OCI-LY3 (cell line): ENCODE results near the gene TRIM71.

Experiments
- H2AFZ ChIP-seq: fragments of 200-600, 300-600 bp; shearing (Covaris generic); 2 replicates; pipeline ENCODE4 v1.6.0; 2014; ENCODE audit warnings: antibody characterized with exemption, low read depth, low read length
- H3K27ac ChIP-seq: fragments of 200-600, 300-600 bp; sonication (generic); 2 replicates; pipeline ENCODE4 v1.5.1; 2014; ENCODE audit warnings: mild to moderate bottlenecking, low read length, moderate library complexity, mixed read lengths
- H3K27me3 ChIP-seq: fragments of 200-600, 300-600 bp; sonication (generic); 2 replicates; pipeline ENCODE4 v1.6.1; 2014; ENCODE audit warnings: low read depth, low read length, mixed read lengths
- H3K36me3 ChIP-seq: fragments of 200-600, 300-600 bp; sonication (generic); replicated peaks from 2 replicates; pipeline ENCODE3; 2014; ENCODE audit warnings: low read depth, low read length, mixed read lengths
- H3K4me1 ChIP-seq: fragments of 300-600, 200-600 bp; sonication (generic); 2 replicates; pipeline ENCODE4 v1.6.1; 2014; ENCODE audit warnings: low read length, mixed read lengths
- H3K4me2 ChIP-seq: fragments of 200-600, 300-600 bp; sonication (generic); 2 replicates; pipeline ENCODE4 v1.6.1; 2014; ENCODE audit warnings: low read length, mixed read lengths
- H3K4me3 ChIP-seq: fragments of 300-600, 200-600 bp; sonication (generic); 2 replicates; pipeline ENCODE4 v1.5.1; 2014; ENCODE audit warnings: antibody characterized with exemption, mild to moderate bottlenecking, low read length, moderate library complexity
- H3K79me2 ChIP-seq: fragments of 300-600, 200-600 bp; shearing (Covaris generic); 2 replicates; pipeline ENCODE4 v1.6.1; 2014; ENCODE audit warnings: mild to moderate bottlenecking, low read length, mixed read lengths
- H3K9ac ChIP-seq: fragments of 300-600, 200-600 bp; shearing (Covaris generic); 2 replicates; pipeline ENCODE4 v1.6.0; 2014; ENCODE audit warnings: mild to moderate bottlenecking, low read length, moderate library complexity
- H3K9me3 ChIP-seq: fragments of 200-600, 300-600 bp; shearing (Covaris generic); 2 replicates; pipeline ENCODE4 v1.6.1; 2014; ENCODE audit warnings: low read length, mixed read lengths; ENCODE audit not compliant: insufficient read depth
- H4K20me1 ChIP-seq: fragments of 200-600, 300-600 bp; sonication (generic); 2 replicates; pipeline ENCODE4 v1.6.1; 2016; ENCODE audit warnings: low read length, mixed read lengths; ENCODE audit not compliant: insufficient read depth
- EZH2phosphoT487 ChIP-seq: fragments of 200-600 bp; shearing (Covaris generic); IDR thresholded peaks from 2 replicates; pipeline ENCODE4 v1.6.1; 2018; ENCODE audit warnings: antibody characterized with exemption, mixed run types, low read depth
- TF ChIP-seq, protein P1 (sequence below): fragments of 200-600, 300-600 bp; sonication (generic); IDR thresholded peaks from 2 replicates; pipeline ENCODE4 v1.5.1; 2014; ENCODE audit warnings: antibody characterized with exemption, low read length, low read depth

TRIM71 gene

DNA sequence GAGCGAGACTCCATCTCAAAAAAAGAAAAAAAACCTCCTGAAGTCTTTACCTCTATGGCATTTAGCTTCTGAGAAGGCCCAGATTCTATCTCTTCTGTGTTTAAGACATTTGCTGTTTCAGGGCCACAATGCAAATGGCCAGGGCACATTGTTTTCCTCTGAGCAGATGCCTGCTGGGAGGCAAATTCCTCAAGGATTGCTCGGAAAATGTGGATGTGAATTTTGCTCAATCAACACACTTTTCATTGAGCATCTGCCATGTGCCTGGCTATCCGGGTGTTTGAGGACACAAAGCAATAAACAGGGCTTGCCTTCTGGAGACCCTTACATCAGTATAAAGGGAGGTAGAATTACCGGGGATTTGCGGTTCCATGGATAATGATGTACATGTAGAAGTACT lies 20.0 kb downstream of the TRIM71 start:
- H3K9me3 ChIP-seq, result no peaks in the 10 kb centered on the region
- no peak overlapping the region for H3K4me3 ChIP-seq
- peaks cover 21% of the 10 kb centered on the region for H3K4me1 ChIP-seq
- no peaks in the 10 kb centered on the region for H3K36me3 ChIP-seq
- H3K79me2 ChIP-seq, result no peaks in the 10 kb centered on the region
- H3K27ac ChIP-seq, result no peak overlapping the region
- H3K9ac ChIP-seq, result no peak overlapping the region
- H3K4me2 ChIP-seq, result no peak overlapping the region
- H4K20me1 ChIP-seq, result no peaks in the 10 kb centered on the region
- peaks cover 26% of the 10 kb centered on the region for H3K27me3 ChIP-seq
- no peak for TF ChIP-seq EZH2phosphoT487
- TF ChIP-seq, protein P1, sequence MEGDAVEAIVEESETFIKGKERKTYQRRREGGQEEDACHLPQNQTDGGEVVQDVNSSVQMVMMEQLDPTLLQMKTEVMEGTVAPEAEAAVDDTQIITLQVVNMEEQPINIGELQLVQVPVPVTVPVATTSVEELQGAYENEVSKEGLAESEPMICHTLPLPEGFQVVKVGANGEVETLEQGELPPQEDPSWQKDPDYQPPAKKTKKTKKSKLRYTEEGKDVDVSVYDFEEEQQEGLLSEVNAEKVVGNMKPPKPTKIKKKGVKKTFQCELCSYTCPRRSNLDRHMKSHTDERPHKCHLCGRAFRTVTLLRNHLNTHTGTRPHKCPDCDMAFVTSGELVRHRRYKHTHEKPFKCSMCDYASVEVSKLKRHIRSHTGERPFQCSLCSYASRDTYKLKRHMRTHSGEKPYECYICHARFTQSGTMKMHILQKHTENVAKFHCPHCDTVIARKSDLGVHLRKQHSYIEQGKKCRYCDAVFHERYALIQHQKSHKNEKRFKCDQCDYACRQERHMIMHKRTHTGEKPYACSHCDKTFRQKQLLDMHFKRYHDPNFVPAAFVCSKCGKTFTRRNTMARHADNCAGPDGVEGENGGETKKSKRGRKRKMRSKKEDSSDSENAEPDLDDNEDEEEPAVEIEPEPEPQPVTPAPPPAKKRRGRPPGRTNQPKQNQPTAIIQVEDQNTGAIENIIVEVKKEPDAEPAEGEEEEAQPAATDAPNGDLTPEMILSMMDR, result no peak
- no peak overlapping the region for H2AFZ ChIP-seq

DNA sequence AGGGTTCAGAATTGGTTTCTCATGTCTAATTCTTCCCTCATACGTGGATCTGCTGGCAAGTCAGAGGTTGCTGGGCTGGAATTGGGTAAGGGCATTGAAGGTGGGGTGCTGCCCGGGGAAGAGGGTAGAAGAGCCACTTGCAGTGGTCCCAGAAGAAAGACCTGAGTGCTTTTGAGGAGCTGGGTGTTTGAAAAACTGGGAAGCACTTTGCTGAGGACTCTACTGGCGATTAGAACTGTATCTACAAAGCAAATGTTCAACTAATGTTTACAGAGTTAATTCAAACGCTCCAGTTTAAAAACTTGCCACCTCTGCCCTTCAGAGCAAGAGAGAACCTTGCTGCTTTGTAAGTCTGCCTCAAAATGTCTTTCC lies 21.9 kb downstream of the TRIM71 start:
- Histone ChIP-seq H3K4me1 (peaks cover 27% of the 10 kb centered on the region), H3K79me2 (no peaks in the 10 kb centered on the region), H2AFZ (no peak overlapping the region), H3K9me3 (no peaks in the 10 kb centered on the region), H3K9ac (no peak overlapping the region), H3K27ac (no peak overlapping the region), H3K36me3 (no peaks in the 10 kb centered on the region), H3K27me3 (peaks cover 16% of the 10 kb centered on the region), H3K4me3 (no peak overlapping the region), H3K4me2 (no peak overlapping the region), H4K20me1 (no peaks in the 10 kb centered on the region)
- TF ChIP-seq, protein P1, result no peak
- TF ChIP-seq EZH2phosphoT487, result no peak

DNA sequence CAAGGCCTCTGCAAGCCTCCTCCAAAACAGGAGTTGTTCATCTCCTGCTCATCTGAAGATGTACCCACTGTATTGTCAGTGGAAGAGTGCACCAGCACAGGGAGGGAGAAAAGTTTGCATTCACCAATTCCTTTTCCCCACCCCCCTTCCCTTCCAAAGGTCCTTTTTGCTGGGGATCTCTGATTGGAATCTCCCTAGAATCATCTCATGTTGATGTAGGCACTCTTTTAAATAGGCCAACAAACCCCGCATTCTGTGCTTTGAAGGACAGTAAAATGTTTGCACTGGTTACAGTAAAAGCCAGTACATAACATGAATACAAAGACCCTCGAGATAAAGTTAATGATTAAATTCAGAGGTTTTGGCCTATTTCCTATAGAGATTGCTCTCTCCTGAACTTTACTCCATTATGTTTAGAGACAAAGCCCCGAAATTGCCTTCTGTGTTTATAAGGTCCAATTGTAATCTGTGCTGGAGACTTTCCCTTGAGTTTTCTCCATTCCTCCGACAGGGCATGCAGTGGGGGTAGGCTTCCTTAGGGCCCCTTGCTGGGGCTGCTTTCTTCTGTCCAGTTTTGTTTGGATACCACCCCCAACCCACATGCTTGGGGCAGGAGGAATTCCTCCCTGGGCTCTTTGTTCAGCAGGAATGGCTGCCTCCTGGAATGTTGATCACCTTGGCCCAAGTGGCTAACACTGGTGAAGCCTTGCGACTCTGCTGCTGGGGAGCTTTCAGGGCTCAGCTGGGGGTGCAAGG lies 22.5 kb downstream of the TRIM71 start:
- Histone ChIP-seq H3K9me3 (no peaks in the 10 kb centered on the region), H3K4me1 (peaks cover 23% of the 10 kb centered on the region), H3K9ac (no peak overlapping the region), H3K4me2 (no peak overlapping the region), H3K36me3 (no peaks in the 10 kb centered on the region), H4K20me1 (no peaks in the 10 kb centered on the region), H3K79me2 (no peaks in the 10 kb centered on the region), H2AFZ (no peak overlapping the region), H3K27ac (no peak overlapping the region), H3K27me3 (peaks cover 11% of the 10 kb centered on the region), H3K4me3 (no peak overlapping the region)
- TF ChIP-seq EZH2phosphoT487, result no peak
- TF ChIP-seq, protein P1, result no peak

DNA sequence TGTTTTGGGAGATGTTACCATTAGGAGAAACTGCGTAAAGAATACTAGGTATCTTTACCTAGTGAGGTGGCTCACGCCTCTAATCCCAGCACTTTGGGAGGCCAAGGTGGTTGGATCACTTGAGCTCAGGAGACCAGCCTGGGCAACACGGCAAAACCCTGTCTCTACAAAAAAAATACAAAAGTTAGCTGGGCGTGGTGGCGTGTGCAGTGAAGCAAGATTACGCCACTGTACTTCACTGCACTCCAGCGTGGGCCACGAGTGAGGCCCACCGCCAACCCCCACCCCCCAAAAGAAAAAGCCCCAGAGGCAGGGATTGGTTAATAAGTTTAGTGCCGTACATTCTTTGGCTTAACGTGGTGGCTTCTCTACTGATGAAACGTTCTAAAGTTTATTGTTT lies 23.5 kb downstream of the TRIM71 start:
- Histone ChIP-seq H3K79me2 (no peaks in the 10 kb centered on the region), H3K9me3 (no peaks in the 10 kb centered on the region), H3K4me2 (no peak overlapping the region), H4K20me1 (no peaks in the 10 kb centered on the region), H3K4me3 (no peak overlapping the region), H3K4me1 (peaks cover 22% of the 10 kb centered on the region), H3K27me3 (0 out of 2 replicates have a peak, but pooled peaks cover 2% of the 10 kb centered on the region), H3K27ac (no peak overlapping the region), H2AFZ (no peak overlapping the region), H3K36me3 (no peaks in the 10 kb centered on the region), H3K9ac (no peak overlapping the region)
- TF ChIP-seq, protein P1, result no peak
- TF ChIP-seq EZH2phosphoT487, result no peak
